HG03558 (cell line): ENCODE results near the gene PPP1R13B.

Source experiments
- ATAC-seq: cut with Tn5 transposase; IDR thresholded peaks from one replicate; pipeline ENCODE4 v1.9.1; 2021; ENCODE audit warnings: moderate number of reproducible peaks; ENCODE audit not compliant: unreplicated experiment; ENCODE audit errors: extremely low read depth

PPP1R13B gene

DNA sequence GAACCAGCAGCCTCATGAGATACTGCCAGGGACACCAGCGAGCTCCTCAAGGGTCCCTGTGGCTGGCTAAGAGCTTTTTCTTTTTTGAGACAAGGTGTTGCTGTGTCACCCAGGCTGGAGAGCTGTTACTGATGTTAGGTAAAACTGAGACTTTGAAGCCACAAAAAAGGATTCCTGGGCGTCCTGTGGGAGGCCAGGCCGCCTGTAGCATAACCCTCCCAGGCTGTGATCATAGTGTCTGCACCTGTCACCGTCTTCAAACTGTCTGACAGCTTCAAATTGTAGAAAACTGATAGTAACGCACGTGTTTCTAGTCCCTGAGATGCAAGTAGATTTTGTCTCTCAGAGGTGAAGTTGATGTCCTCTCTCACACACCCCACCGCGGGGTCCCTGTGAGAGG is 127.6 kb downstream of the PPP1R13B start:
- ATAC-seq = no peak

DNA sequence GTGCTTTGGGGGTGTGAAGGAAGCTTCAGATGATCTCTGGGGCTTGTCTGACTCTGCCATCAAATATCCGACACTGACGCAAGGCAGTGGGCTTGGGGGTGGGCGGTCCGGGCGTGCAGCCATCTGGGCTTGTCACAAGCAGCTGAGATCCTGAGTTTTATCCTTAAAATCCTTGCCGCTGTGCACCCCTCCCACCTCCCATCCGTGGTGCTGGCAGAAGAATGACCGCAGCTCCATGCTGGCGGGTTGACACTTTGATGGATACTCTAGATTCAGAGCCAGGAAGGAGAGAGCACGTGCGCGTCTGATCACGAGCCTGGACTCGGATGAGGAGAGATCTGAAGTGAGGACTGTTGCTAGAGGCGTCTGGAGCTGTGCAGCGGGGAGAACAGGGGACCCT is 128.8 kb downstream of the PPP1R13B start:
- no peak for ATAC-seq

DNA sequence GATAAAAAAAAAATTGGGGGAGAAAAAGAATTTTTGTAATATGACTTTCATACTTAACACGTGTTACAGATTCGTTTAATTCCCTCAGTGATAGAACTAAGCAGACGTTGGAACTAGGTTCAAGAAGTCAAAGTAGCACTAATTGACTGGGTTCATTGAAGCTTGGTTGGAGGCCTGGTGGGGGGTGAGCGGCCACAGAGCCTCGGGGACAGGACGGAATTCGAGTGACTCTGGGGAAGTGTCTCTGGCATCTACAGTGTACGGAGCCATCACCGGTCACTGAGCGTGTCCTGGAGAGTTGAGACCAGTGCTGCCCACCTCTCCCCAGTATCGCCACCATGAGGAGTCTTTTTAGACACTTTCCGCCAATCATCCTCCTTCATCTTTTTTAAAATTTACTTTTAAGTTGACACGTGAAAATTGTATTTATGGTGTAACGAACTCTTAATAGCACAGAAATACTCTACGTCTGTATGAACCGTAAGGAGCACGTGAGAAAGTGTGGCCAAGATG is 130.4 kb downstream of the PPP1R13B start:
- no peak for ATAC-seq

DNA sequence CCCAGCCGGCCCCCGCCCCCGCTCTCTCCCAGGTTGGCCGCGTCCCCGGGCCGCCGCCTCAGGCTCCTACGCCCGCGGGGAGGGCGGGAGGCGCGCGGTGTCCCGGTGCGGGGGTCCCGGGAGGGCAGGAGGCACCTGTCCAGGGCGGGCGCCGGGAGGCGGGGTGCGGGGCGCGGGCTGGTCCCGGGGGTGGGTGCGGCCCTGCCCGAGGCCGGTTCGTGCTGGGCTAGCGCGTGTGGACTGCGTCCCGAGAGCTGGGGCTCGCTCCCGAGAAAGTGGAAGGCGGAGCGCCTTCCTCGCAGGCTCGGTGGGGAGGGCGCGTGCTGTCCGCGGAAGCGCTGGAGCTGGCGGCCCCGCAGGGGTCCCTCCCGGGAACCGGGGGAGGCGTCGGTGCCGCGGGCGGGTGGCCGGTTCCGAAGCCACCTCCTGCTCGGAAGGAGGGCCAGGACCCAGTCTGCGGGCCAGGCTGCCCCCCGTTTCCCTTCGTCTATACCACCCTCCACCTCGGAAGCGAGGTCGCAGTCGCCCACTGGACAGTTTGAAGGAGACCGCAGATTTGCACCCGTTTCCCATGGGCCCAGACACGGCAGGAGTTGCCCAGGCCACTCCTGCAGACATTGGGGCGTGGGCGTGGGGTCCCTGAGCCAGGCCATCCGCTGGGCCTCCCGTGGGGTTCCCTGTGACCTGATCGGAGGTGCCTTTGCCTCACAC is 131.1 kb downstream of the PPP1R13B start:
- ATAC-seq = no peak

DNA sequence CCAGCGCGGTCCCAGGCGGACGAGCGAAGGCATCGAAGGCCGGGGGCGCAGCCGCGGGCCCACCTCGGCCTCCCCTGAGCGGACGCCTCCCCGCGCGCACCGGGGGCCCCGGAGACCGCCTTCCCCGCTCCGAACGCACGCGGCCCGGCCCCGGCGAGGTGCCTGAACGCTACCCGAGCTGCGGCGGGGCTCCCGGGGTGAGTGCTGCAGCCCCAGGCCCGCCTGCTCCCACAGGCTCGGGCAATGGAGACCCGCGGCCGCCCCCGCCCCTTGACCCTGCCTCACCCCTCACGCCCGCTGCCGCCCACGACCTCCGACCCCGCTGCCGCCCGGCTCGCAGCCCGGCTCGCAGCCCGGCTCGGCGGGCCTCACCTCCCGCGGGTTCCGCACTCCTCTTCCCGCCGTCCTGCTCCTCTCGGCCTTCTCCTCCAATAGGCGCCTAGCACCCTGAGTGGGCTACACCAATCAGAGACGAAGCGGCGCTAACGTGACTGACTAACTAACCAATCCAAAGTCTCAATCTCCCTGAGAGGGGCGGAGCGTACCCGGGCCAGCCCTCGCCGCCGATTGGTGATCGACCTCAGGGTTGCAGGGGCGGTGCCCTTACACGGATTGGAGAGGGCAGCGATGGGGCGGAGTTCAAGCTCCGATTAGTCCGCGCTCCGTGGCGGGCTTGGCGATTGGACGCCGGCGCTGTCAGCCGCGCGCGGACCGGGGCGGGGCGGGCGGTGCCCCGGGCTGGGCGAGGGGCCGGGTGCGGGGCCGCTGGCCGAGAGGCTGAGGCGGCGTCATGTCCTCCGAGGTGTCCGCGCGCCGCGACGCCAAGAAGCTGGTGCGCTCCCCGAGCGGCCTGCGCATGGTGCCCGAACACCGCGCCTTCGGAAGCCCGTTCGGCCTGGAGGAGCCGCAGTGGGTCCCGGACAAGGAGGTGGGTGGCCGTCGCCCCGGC is 132.0 kb downstream of the PPP1R13B start, which contains the start of the genes XRCC3 and ZFYVE21:
XRCC3 (minus strand) TSS at position 400 of the 949 bp plus-strand sequence. CDS start 4,364 bp downstream, outside the sequence.
ZFYVE21 (plus strand) TSS at position 759 of the 949 bp plus-strand sequence; CDS start at position 791, 32 bp downstream.
- ATAC-seq = peak; percentile 91

DNA sequence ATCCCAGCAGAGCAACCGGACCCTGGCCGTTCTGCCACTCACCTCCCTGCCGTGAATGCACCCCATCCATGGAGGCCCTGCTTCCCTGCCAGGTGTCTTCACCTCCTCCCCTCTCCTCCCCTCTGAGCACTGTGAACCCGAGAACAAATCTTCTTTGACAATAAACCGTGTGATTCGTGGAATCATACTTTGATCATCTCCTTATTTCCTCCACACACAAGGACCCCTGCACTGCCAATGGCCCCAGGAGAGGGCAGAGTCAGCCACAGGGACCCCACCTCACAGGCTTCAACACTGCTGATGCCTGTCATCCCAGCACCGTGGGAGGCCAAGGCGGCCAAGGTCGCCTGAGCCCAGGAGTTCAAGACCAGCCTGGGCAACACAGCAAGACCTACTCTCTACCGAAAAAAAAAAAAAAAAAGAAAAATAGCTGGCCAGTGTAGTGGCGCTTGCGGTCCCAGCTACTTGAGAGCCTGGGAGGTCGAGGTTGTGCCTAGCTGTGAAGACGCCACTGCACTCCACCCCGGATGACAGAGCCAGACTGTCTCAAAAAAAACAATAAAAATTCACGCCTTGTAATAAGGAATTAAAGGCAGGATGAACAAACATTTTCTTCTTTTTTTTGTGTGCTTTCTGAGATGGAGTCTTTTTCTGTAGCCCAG is 133.2 kb downstream of the PPP1R13B start:
- ATAC-seq = no peak

DNA sequence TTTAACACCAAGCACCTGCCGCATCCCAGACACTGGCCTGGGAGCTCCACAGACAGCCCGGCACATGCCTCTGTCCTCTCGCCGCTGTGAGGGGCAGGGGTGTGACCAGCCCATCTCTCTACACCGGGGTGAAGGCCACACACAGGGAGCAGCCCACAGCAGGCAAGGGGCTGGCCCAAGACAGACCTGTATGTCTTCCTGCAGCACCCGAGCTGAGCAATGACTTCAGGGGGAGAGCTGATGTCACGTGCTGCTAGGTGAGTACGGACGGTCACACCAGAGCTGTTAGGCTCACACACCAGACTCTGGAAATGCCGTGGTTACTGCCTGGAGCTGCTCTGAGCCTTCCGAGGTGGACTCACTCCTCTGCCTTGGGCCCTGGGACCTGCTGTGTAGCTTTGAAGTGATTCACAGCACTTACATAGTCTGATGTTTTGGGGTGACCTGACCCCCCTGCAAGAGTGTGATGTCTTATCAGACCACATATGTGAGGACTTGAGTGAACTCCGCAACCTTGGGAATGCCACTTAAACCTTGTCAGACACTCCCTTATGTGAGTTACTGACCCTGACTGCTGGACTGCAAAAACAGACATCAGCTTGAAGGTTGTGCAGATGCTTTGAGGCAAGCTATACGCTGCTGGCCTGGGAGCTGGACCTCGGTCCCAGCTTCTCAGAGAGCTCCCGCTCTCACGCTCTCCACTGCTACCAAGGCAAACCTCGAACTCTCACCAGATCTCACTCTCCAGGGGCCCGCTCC is 133.9 kb downstream of the PPP1R13B start:
- no peak for ATAC-seq

DNA sequence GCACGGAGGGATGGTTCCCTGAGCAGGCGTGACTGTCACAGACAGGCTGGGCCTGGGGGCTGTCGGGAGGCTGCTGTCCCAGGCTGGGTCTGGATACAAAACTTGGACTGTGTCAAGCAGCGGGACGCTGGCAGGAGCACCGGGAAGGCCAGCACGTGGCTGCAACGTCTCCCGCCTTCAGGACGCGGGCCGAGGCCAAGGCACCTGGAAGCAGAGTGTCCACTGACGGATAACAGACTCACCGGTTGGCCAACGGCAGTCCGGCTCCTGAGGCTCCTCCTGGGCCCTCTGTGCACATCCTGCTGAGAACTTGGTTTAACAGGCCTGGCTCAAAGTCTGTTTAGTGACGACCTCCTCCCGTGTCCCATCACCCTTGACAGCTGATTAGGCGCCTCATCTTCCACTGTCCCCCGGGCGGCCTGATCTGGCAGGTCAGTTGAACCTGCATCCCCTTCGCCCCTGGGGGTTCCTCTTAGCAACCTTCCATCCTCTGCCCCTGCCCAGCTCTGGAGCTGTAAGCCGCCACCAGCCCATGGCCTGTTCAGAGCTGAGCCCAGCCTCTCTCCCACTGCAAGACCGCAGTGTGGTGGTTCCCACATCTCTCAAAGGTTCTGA is 134.6 kb downstream of the PPP1R13B start:
- no peak for ATAC-seq

DNA sequence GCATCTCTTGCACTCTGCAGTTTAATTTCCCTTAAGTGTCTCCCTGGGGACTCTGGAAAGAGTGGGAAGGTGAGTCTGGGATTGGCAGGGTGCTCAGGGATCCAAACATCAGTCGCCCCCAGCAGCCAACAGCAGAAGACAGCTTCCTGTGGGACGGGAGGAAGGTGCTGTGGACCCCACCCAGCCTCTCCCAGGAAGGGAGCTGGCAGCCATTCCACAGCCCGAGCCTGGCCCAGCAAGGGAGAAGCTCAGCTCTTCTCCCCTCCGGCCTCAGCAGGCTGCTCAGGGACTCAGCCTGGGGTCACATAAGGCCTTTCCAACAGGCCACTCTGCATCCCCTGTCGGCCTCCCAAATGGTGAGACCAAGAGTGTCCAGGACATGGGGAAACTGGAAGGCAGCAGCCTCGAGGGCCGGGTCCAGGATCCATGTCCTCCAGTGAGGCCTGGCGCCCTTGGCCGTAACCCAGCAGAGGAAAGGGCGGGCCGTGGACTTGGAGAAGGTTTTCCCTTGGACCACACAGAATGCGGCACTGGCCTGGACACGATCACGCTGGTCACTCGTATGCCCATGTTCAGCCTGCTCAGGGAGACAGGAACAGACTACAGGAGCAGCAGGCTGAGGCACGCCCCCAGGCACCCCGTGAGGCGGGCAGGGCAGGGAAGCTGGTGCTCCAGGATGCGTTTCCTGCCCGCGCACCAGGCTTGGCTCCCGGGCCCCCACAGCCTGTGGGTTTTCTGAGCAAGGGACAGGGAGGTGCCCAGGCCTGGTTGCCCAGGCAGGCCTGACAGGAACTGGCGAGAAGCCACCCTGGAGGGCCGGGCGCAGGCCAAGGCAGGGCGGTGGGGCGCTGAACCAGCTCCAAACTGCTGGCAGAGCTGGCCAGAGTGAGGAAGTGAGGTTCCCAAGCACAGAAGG is 135.6 kb downstream of the PPP1R13B start:
- no peak for ATAC-seq

DNA sequence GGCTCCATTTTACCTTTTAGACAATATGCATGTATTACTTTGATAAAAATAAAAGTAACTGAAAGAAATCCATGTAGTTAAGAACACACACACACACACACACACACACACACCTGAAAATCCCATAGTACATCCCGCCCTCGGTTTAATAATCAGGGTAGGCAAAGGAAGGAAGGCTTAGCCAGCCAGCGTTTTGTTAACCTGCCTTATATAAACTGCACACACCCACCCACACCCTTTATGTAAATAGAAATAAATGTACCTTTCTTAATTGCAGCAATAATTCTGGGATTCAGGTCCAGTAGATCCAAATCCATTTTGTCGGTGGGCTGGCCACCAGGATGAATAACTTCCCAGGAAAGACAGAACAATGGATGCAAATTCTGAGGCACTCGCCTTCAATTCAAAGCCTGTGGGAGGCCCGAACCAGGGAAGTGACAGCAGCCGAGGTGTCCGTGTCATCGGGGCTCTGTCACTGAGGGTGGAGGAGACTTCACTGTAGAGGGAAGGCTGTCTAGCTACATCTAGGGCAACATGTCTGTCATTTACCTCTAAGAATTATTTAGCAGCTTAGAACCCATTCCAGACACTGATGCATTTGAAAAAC is 136.5 kb downstream of the PPP1R13B start:
- ATAC-seq = no peak

DNA sequence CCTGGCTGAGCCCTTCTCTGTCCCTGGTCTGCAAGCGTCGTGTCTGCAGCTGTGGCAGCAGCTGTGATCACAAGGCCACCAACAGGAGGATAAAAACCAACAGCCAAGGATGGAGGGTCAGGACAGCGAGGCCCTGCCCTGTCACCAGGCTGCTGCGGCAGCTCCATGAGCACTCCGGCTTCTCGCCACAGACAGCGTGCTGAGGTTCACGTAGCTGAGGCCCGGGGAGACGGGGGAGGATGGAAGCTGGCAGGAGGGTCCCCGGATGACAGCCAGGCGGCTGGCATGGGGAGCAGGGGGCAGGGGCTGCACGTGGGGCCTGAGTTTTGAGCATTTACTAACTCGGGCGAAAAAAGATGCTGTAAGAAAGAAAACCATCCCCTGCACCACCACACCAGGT is 137.6 kb downstream of the PPP1R13B start:
- no peak for ATAC-seq

DNA sequence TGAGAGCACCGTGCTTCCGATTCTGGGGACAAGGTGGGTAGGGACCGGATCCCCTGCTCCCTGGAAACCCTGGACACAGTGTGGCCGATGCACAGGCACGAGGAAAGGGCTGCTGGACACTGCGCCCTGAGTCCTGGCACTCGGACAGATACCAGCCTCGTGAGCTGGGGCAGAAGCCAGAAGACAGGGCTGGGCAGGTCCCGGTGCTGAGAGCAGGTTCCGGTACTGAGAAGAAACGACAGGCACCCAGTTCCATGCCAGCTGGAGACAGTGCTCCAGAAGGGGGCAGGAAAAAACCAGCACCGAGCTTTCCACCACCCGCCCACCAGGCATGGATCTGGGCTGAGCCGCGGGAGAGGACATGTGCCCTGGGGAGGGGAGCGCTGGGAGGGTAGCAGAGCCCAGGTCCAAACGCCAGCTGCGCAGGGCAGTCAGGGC is 138.6 kb downstream of the PPP1R13B start:
- no peak for ATAC-seq

DNA sequence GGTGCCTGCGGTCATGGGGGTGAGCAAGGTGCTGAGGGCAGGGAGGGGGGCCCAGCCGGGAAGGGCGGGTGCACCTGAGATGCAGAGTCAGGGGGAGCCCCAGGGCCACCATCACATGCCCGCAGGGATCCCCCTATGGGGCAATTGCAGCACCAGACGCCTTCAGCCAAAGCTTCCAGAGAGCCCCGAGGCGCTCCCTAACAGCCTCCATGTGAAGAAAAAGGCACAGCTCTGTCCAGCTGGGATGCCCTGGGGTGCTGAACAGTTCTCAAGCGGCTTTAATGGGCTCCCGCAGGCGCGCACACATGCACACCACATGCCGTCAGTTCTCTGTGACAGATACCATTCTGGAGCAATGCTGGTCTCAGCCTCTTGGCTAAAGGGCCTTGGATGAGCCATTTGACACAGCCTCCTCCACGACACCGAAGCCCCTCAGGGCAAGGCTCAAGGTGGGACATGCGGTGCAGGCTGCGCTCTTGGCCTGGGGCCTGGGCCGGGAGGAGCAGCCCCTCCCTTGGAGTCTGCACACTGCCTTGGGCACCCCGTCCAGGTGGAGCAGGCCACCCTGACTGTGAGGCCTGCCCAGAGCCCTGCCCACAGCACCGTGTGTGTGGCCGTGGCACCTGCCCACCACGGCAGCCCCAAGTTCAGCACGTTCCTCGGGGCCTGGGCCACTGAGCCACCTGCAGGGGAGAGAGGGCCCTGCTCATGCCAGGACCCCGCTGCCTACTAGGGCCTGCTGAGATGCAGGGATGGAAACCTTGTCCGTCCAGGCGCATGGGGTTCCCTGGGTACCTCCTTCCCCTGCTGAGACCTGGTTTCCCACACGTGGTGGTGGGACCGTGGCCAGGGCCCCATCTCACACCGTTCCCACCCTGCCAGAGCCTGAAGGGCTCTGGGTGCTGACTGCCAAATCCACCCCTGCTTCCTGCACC is 139.8 kb downstream of the PPP1R13B start:
- no peak for ATAC-seq

DNA sequence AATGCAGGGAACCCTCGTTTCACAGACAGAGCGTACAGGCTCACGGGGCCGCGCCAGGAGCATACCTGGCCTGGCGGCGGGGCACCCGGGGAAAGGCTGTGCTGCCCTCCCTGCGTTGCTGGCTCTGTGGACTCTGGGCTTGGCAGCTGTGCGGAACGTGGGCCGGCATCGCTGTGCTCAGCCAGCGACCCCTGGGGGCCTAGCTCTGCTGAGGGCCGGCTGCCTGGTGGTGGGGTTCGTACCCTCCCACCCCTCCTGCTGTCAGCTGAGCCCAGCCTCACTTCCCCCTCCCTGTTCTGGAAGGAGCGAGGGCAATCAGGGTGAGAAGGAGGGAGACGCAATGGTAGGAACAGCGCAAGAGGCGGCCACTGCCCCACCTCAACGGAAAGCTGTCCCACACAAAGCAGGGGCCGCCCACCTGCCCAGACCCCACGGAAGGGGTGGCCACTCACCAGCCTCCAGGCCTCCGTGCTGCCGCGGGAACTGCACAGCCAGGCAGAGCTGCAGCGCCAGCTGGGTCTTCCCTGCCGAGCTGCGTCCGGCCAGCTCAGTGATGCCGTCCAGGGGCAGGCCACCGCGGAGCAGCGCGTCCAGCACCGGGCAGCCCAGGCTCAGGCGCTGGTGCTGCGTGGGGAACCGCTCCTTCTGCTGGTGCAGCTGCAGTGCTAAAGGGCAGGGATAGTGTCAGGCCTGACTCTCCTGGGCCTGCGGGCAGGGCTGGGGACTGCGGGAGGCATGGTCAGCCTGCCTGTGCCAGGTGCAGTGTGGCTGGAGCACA is 140.6 kb downstream of the PPP1R13B start:
- no peak for ATAC-seq

DNA sequence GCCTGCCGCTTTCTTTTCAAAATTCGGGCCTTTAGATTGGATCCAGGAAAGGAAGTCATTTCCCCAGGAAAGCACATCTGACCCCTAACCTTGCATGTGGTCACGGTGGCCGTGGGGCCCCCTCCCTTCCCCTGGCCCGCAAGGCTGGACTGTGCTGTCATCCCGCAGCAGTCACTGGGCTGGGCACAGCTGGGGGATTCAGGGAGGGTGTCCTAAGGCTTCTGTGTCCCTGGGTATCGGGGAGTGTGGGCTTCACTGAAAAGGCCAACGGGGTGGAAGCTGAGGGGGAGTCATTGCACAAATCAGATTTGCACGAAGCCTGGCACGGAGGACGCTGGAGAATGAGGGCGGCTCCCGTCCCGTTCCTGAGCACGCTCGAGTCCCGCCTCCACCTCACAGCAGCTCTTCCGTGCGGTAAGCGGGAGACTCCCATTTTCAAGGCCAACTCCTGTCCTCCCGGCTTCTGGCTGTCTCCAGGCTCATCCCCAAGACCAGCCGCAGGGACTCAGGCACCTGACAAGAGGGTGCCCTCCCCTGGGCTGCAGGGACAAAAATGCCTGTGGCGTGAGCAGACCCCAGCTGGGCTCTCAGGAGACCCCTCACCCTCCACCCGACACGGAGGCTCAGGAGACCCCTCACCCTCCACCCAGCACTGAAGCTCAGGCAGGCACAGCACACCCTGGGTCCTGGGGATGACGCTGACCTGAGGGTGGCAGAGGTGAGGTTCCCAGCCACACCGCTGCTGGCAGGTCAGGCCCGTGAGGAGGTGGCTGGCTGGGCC is 141.7 kb downstream of the PPP1R13B start:
- ATAC-seq = no peak
